Endothelial cell of umbilical vein (primary cell): ENCODE data around the gene TOP1. TPM values are rescaled to one million over a fixed set of nuclear protein-coding genes. Genes with fewer than 3 reads are reported as not detected.

Source experiments
- BruUV-seq: library from RNA; stranded (reverse); fragments of 400-500 nt; replicated peaks from 2 replicates; lab custom pipeline; 2021; lab: Mats Ljungman, UMichigan
- CTCF ChIA-PET: fragments of 300-600, 350-600 bp; sonication (Branson Sonifier 250); formaldehyde crosslinking; loops from one replicate; lab custom pipeline; 2021; ENCODE audit warnings: antibody characterized with exemption, inconsistent platforms; lab: Charles Lee
- POLR2A ChIA-PET: fragments of 300-600, 350-600 bp; sonication (Branson Sonifier 250); formaldehyde crosslinking; loops from one replicate; lab custom pipeline; 2021; ENCODE audit warnings: antibody characterized with exemption, inconsistent platforms; lab: Charles Lee
- DNase-seq: peaks from one replicate; pipeline ENCODE4 v3.0.0-alpha.2; 2011; ENCODE audit warnings: low read depth, low spot score
- FAIRE-seq: peaks from 2 replicates; lab custom pipeline; 2011; peaks lifted over from hg19 to GRCh38; lab: Jason Lieb, UNC
- H2AFZ ChIP-seq: 2 replicates; pipeline ENCODE4 v1.6.0; 2012; ENCODE audit warnings: low read depth, low read length, control low read depth, inconsistent platforms
- H3K27ac ChIP-seq: 2 replicates; pipeline ENCODE4 v1.5.1; 2011; ENCODE audit warnings: low read depth, mild to moderate bottlenecking, control low read depth, low read length, moderate library complexity; ENCODE audit not compliant: insufficient read depth
- H3K27me3 ChIP-seq, 2 experiments: 2 replicates each; pipeline versions ENCODE4 v1.6.0 to v1.6.1; 2011; ENCODE audit warnings: low read length in 2 of 2, mixed read lengths in 1 of 2; ENCODE audit not compliant: control insufficient read depth in 2 of 2, insufficient read depth in 2 of 2
- H3K36me3 ChIP-seq, 2 experiments: 2 replicates in 1 of 2; 3 replicates in 1 of 2; pipeline ENCODE4 v1.5.1; 2011; ENCODE audit warnings: low read length in 2 of 2, mild to moderate bottlenecking in 1 of 2, moderate library complexity in 1 of 2; ENCODE audit not compliant: control insufficient read depth in 2 of 2, insufficient read depth in 2 of 2; ENCODE audit errors: extremely low read depth in 1 of 2
- H3K4me1 ChIP-seq: 3 replicates; pipeline ENCODE4 v1.5.1; 2011; ENCODE audit warnings: mild to moderate bottlenecking, low read length; ENCODE audit not compliant: control insufficient read depth, insufficient read depth; ENCODE audit errors: extremely low read depth
- H3K4me2 ChIP-seq: 2 replicates; pipeline ENCODE4 v1.6.1; 2011; ENCODE audit warnings: low read length, control low read depth, mixed read lengths; ENCODE audit not compliant: insufficient read depth
- H3K4me3 ChIP-seq, 3 experiments: fragments of 200-600 bp in 1 of 3; sonication (generic), shearing (Covaris generic) in 1 of 3; replicated peaks in 1 of 3; 2 replicates each; pipeline ENCODE4 v1.5.1; 2011 to 2016; ENCODE audit warnings: control low read depth in 3 of 3, low read length in 3 of 3, mild to moderate bottlenecking in 2 of 3, inconsistent platforms in 1 of 3, low read depth in 1 of 3, moderate library complexity in 1 of 3; ENCODE audit not compliant: insufficient read depth in 1 of 3
- H3K79me2 ChIP-seq: 2 replicates; pipeline ENCODE4 v1.6.0; 2012; ENCODE audit warnings: low read length, inconsistent platforms; ENCODE audit not compliant: control insufficient read depth, insufficient read depth
- H3K9ac ChIP-seq: replicated peaks from 2 replicates; pipeline ENCODE3; 2011; ENCODE audit warnings: low read length, control low read depth; ENCODE audit not compliant: insufficient read depth; ENCODE audit errors: extremely low read depth
- H3K9me1 ChIP-seq: replicated peaks from 3 replicates; pipeline ENCODE4 v1.6.0; 2011; ENCODE audit warnings: mild to moderate bottlenecking, low read length; ENCODE audit not compliant: control insufficient read depth, insufficient read depth; ENCODE audit errors: extremely low read depth
- H3K9me3 ChIP-seq: replicated peaks from 2 replicates; pipeline ENCODE4 v1.5.1; 2012; ENCODE audit warnings: low read length, inconsistent platforms; ENCODE audit not compliant: control insufficient read depth, insufficient read depth
- H4K20me1 ChIP-seq: replicated peaks from 2 replicates; pipeline ENCODE3; 2011; ENCODE audit warnings: mild to moderate bottlenecking, low read length; ENCODE audit not compliant: control insufficient read depth, insufficient read depth; ENCODE audit errors: extremely low read depth
- JUN ChIP-seq: IDR thresholded peaks from 2 replicates; pipeline ENCODE4 v1.6.1; 2011; ENCODE audit warnings: borderline replicate concordance, low read depth; ENCODE audit not compliant: insufficient read length, insufficient read depth
- POLR2A ChIP-seq: IDR thresholded peaks from 2 replicates; pipeline ENCODE4 v1.6.1; 2012; ENCODE audit warnings: low read depth, mild to moderate bottlenecking, control low read depth, low read length
- POLR2AphosphoS5 ChIP-seq: IDR thresholded peaks from 2 replicates; pipeline ENCODE4 v1.6.1; 2012; ENCODE audit warnings: low read depth, mild to moderate bottlenecking, control low read depth, low read length, moderate library complexity; ENCODE audit not compliant: insufficient read depth
- dilution Hi-C: fragments of 300-500 bp; cut with MboI; formaldehyde crosslinking; loops from one replicate; pipeline ENCODE4 v1.15.0; 2019; ENCODE audit warnings: low sequenced_read_pairs; ENCODE audit not compliant: extremely low pct_ligation_motif_present
- intact Hi-C: fragments of 100-400 bp; cut with micrococcal nuclease; formaldehyde crosslinking; loops from one replicate; pipeline ENCODE4 v1.10.0; 2022
- polyA plus RNA-seq, 4 experiments: library from polyadenylated mRNA; depleted of rRNA in 3 of 4; stranded (reverse) in 3 of 4; unstranded in 1 of 4; fragments of >200 nt; gene quantifications; 2 replicates each; pipeline versions ENCODE4 v1.2.1 to v1.2.3, GENCODE V29; 2011 to 2012; ENCODE audit warnings: missing spikeins in 1 of 4
- total RNA-seq: library from RNA; stranded (reverse); gene quantifications from 2 replicates; pipeline ENCODE4 v1.2.3, GENCODE V29; 2021
- TF ChIP-seq, protein P1 (sequence below), 2 donors: IDR thresholded peaks; 1 replicate in 1 of 2; 2 replicates in 1 of 2; pipeline ENCODE4 v1.5.1; 2011; ENCODE audit warnings: low read length in 2 of 2, mild to moderate bottlenecking in 2 of 2, moderate library complexity in 2 of 2, control low read depth in 1 of 2, inconsistent platforms in 1 of 2, low read depth in 1 of 2; ENCODE audit not compliant: insufficient read depth in 1 of 2; ENCODE audit errors: extremely low read depth in 1 of 2
- TF ChIP-seq, protein P2 (sequence below): IDR thresholded peaks from 2 replicates; pipeline ENCODE4 v1.6.1; 2011; ENCODE audit not compliant: insufficient read depth, insufficient read length

TOP1 gene
- total and polyA plus RNA-seq, 2 donors (not counting 3 experiments of a cell fraction or from before 2014, with no cell fraction given): 7.0 to 77.4 TPM

DNA sequence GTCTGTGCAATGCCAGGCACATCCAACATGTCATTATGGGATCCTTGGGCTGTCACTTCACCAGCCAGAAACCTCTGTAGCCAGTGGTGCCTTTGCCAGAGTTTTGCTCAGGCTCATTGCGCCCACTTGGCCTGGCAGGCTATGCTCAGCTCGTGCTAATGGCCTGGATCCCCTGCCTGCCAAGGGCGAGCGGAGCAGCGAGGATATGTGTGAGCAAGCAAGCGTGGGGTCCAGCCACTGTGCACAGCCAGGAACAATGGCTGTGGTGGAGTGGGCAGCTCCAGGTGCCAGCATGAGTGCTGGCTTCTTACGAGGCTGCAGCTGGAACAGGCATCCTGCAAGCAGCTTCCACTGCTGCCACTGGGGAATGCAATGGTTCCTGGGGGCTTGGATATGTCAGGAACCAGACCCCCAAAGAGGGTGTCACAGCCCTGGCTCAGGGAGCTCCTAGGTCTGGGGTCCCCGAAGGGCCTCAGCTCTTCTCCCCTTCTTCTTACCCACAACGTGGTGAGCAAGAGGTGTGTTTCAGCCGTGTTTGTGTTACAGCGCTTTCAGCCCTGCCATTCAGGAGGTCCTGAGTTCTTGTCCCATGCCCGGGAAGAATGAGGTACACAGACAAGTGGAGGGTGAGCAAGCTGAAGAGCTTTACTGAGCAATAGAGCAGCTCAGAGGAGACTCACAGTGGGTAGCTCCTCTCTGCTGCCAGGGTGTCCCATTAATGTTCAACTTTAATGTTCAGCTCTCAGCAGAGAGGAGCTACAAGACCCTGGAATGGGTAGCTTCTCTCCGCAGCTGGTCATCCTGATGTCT, 22.3 kb upstream of the TOP1 start:
- no TSS peak for BruUV-seq

More for the DNA sequence above, 22.3 kb upstream of the TOP1 start:
- dilution Hi-C loops (no loop called here), intact Hi-C loops (loop anchor here (10.0 kb wide), 1 partner anchor 318 kb away; no protein-coding TSS in a partner anchor)
- H4K20me1 ChIP-seq: no peaks in the 10 kb centered on the region
- peaks cover 16% of the 10 kb centered on the region for H3K79me2 ChIP-seq
- no peak for DNase-seq
- H2AFZ ChIP-seq: no peak overlapping the region
- H3K36me3 ChIP-seq: no peaks in the 10 kb centered on the region
- ChIA-PET POLR2A (interaction anchor here (0.9 kb wide), 1 partner anchor 15 kb away, joined by 3 read pairs; no protein-coding TSS in a partner anchor), CTCF (interaction anchor here (0.6 to 3.1 kb wide), 7 partner anchors 13 to 66 kb away, joined by 3 to 35 read pairs (median 4); no protein-coding TSS in a partner anchor)
- no peak overlapping the region for H3K9ac ChIP-seq
- H3K4me1 ChIP-seq: peaks cover 77% of the 10 kb centered on the region
- peak overlapping the region; percentile 95 for H3K27ac ChIP-seq
- FAIRE-seq: no peak
- H3K9me3 ChIP-seq: no peaks in the 10 kb centered on the region
- no peaks in the 10 kb centered on the region for H3K27me3 ChIP-seq
- no peak overlapping the region for H3K4me3 ChIP-seq
- no peak overlapping the region for H3K4me2 ChIP-seq
- no peaks in the 10 kb centered on the region for H3K9me1 ChIP-seq
- TF ChIP-seq, protein P1, sequence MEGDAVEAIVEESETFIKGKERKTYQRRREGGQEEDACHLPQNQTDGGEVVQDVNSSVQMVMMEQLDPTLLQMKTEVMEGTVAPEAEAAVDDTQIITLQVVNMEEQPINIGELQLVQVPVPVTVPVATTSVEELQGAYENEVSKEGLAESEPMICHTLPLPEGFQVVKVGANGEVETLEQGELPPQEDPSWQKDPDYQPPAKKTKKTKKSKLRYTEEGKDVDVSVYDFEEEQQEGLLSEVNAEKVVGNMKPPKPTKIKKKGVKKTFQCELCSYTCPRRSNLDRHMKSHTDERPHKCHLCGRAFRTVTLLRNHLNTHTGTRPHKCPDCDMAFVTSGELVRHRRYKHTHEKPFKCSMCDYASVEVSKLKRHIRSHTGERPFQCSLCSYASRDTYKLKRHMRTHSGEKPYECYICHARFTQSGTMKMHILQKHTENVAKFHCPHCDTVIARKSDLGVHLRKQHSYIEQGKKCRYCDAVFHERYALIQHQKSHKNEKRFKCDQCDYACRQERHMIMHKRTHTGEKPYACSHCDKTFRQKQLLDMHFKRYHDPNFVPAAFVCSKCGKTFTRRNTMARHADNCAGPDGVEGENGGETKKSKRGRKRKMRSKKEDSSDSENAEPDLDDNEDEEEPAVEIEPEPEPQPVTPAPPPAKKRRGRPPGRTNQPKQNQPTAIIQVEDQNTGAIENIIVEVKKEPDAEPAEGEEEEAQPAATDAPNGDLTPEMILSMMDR (IDR thresholded peaks at IDR 0.05; ENCODE audit: extremely low read depth in 1 of 2, insufficient read depth in 1 of 2, low read depth in 1 of 2, low read length in 2 of 2): no peak
- TF ChIP-seq, protein P2, sequence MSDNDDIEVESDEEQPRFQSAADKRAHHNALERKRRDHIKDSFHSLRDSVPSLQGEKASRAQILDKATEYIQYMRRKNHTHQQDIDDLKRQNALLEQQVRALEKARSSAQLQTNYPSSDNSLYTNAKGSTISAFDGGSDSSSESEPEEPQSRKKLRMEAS: no peak
- TF ChIP-seq POLR2AphosphoS5 (no peak), POLR2A (no peak), JUN (no peak)
